HepG2 (cell line): ENCODE data around the gene ZNHIT1. TPM values are rescaled to one million over a fixed set of nuclear protein-coding genes. Genes with fewer than 3 reads are reported as not detected.

Experiments
- ASH2L ChIP-seq: fragments of 300-600, 200-600 bp; sonication (generic); IDR thresholded peaks from 2 replicates; pipeline ENCODE4 v1.7.0; 2017; ENCODE audit warnings: low read depth, mild to moderate bottlenecking, moderate library complexity, mixed read lengths, low read length; ENCODE audit not compliant: insufficient read length
- ATF2 ChIP-seq: sonication (generic); formaldehyde crosslinking; IDR thresholded peaks from 2 replicates; pipeline ENCODE4 v1.4.0; 2020; ENCODE audit warnings: missing genetic modification reagents
- BRF2 ChIP-seq: sonication (generic); formaldehyde crosslinking; IDR thresholded peaks from 2 replicates; pipeline ENCODE4 v1.8.1; 2022; ENCODE audit warnings: mild to moderate bottlenecking, missing genetic modification reagents
- ETV6 ChIP-seq: sonication (generic); formaldehyde crosslinking; conservative IDR thresholded peaks from 2 replicates; pipeline ENCODE4 v1.4.0; 2020; ENCODE audit warnings: missing genetic modification reagents
- HCFC1 ChIP-seq: fragments of 150-350 bp; IDR thresholded peaks from 2 replicates; pipeline ENCODE4 v1.6.1; 2014; ENCODE audit warnings: low read depth, low read length
- HDAC2 ChIP-seq: sonication (generic); formaldehyde crosslinking; IDR thresholded peaks from 2 replicates; pipeline ENCODE4 v1.4.0; 2020; ENCODE audit warnings: missing genetic modification reagents
- MAFG ChIP-seq: sonication (generic); formaldehyde crosslinking; IDR thresholded peaks from 2 replicates; pipeline ENCODE4 v1.5.1; 2020; ENCODE audit warnings: mild to moderate bottlenecking, missing genetic modification reagents
- MATR3 ChIP-seq: sonication (generic); formaldehyde crosslinking; IDR thresholded peaks from 2 replicates; pipeline ENCODE4 v1.4.0; 2020; ENCODE audit warnings: missing genetic modification reagents
- PHB2 ChIP-seq: fragments of 450-650 bp; IDR thresholded peaks from 2 replicates; pipeline ENCODE4 v1.6.1; 2018; ENCODE audit not compliant: partially characterized antibody
- REST ChIP-seq, 2 experiments: IDR thresholded peaks; 2 replicates each; pipeline ENCODE4 v1.6.1; 2011 to 2012; ENCODE audit warnings: low read length in 2 of 2, borderline replicate concordance in 1 of 2, low read depth in 1 of 2, mild to moderate bottlenecking in 1 of 2, moderate library complexity in 1 of 2
- RFX3 ChIP-seq: IDR thresholded peaks from 2 replicates; pipeline ENCODE4 v1.6.1; 2016; ENCODE audit warnings: missing biosample characterization, missing genetic modification reagents
- RFXANK ChIP-seq: IDR thresholded peaks from 2 replicates; pipeline ENCODE4 v1.6.1; 2016
- SKI ChIP-seq: fragments of 450-650 bp; IDR thresholded peaks from one replicate; pipeline ENCODE4 v1.6.1; 2018; ENCODE audit warnings: mild to moderate bottlenecking; ENCODE audit not compliant: partially characterized antibody
- U2AF2 ChIP-seq: fragments of 200-400 bp; formaldehyde crosslinking; IDR thresholded peaks from 2 replicates; pipeline ENCODE4 v1.6.1; 2017; ENCODE audit warnings: low read depth, mild to moderate bottlenecking, low read length
- ZBTB34 ChIP-seq: sonication (generic); formaldehyde crosslinking; IDR thresholded peaks from 2 replicates; pipeline ENCODE4 v1.8.0; 2022; ENCODE audit warnings: mild to moderate bottlenecking, missing genetic modification reagents
- ZNF225 ChIP-seq: sonication (generic); formaldehyde crosslinking; IDR thresholded peaks from 2 replicates; pipeline ENCODE4 v1.4.0; 2020; ENCODE audit warnings: mild to moderate bottlenecking, missing genetic modification reagents
- ZNF672 ChIP-seq: sonication (generic); formaldehyde crosslinking; IDR thresholded peaks from 2 replicates; pipeline ENCODE4 v1.8.1; 2022; ENCODE audit warnings: missing genetic modification reagents
- ZNF713 ChIP-seq: sonication (generic); formaldehyde crosslinking; IDR thresholded peaks from 2 replicates; pipeline ENCODE4 v1.4.0; 2020; ENCODE audit warnings: mild to moderate bottlenecking, missing genetic modification reagents
- polyA plus RNA-seq, 8 experiments: library from polyadenylated mRNA; depleted of rRNA in 3 of 8; stranded (reverse) in 7 of 8; unstranded in 1 of 8; fragments of >200 nt; fragmentation: Illumina TruSeq in 4 of 8; extraction: Trizol in 4 of 8; gene quantifications; 2 replicates each; pipeline versions ENCODE4 v1.2.1 to v1.2.3, GENCODE V29; 2011 to 2016; ENCODE audit warnings: low read depth in 4 of 8, missing spikeins in 1 of 8, mixed read lengths in 1 of 8; ENCODE audit not compliant: insufficient read depth in 1 of 8
- total RNA-seq, 5 experiments: library from RNA; depleted of rRNA; stranded (reverse); fragments of >200 nt; fragmentation: Illumina TruSeq; extraction: Trizol; gene quantifications; 2 replicates each; pipeline ENCODE4 v1.2.3, GENCODE V29; 2016; ENCODE audit warnings: low read depth in 1 of 5
- TF ChIP-seq, protein P1 (sequence below): sonication (generic); formaldehyde crosslinking; IDR thresholded peaks from 2 replicates; pipeline ENCODE4 v1.4.0; 2020; ENCODE audit warnings: missing genetic modification reagents

ZNHIT1 gene
- total and polyA plus RNA-seq, 2 of the 13 experiments (the other 11 are each of a cell fraction or from before 2014, with no cell fraction given), result 32.5 to 64.5 TPM

- TF ChIP-seq ATF2 (CRISPR knock-in tag), result 0 out of 2 replicates have a peak, but pooled peaks have one; percentile 47
- peak; percentile 33 for TF ChIP-seq ASH2L
- no peak for TF ChIP-seq PHB2
- no peak for TF ChIP-seq ETV6 (CRISPR knock-in tag)
- no peak for TF ChIP-seq RFXANK (CRISPR knock-in tag)
- TF ChIP-seq BRF2 (CRISPR knock-in tag), result no peak
- 0 out of 2 replicates have a peak, but pooled peaks have one; percentile 63 for TF ChIP-seq U2AF2
- TF ChIP-seq REST (IDR thresholded peaks at IDR 0.05; ENCODE audit: borderline replicate concordance in 1 of 2, low read depth in 1 of 2, low read length in 2 of 2), result 0 out of 4 replicates have a peak, but pooled peaks of 1 of the 2 experiments have one; percentile 4
- TF ChIP-seq ZNF713 (CRISPR knock-in tag), result no peak; the same call in 1 of the 2 replicates
- no peak for TF ChIP-seq ZNF672
- no peak for TF ChIP-seq ZNF225 (CRISPR knock-in tag)
- peak; percentile 89 for TF ChIP-seq RFX3 (CRISPR knock-in tag)
- TF ChIP-seq, protein P1, sequence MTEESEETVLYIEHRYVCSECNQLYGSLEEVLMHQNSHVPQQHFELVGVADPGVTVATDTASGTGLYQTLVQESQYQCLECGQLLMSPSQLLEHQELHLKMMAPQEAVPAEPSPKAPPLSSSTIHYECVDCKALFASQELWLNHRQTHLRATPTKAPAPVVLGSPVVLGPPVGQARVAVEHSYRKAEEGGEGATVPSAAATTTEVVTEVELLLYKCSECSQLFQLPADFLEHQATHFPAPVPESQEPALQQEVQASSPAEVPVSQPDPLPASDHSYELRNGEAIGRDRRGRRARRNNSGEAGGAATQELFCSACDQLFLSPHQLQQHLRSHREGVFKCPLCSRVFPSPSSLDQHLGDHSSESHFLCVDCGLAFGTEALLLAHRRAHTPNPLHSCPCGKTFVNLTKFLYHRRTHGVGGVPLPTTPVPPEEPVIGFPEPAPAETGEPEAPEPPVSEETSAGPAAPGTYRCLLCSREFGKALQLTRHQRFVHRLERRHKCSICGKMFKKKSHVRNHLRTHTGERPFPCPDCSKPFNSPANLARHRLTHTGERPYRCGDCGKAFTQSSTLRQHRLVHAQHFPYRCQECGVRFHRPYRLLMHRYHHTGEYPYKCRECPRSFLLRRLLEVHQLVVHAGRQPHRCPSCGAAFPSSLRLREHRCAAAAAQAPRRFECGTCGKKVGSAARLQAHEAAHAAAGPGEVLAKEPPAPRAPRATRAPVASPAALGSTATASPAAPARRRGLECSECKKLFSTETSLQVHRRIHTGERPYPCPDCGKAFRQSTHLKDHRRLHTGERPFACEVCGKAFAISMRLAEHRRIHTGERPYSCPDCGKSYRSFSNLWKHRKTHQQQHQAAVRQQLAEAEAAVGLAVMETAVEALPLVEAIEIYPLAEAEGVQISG (CRISPR knock-in tag), result peak; percentile 92
- 0 out of 2 replicates have a peak, but pooled peaks have one; percentile 19 for TF ChIP-seq ZBTB34 (CRISPR knock-in tag)
- TF ChIP-seq HDAC2 (CRISPR knock-in tag), result 0 out of 2 replicates have a peak, but pooled peaks have one; percentile 17
- peak; percentile 80 for TF ChIP-seq HCFC1
- peak; percentile 42 for TF ChIP-seq SKI
- TF ChIP-seq MATR3, result no peak
- TF ChIP-seq MAFG (CRISPR knock-in tag), result no peak
Observed at GRCh38 chr7:101217388-101218235, at the start of gene ZNHIT1, which contains the start of gene PLOD3 (continued).
